ENCODE measurements around the gene LRRC7. TPM values are rescaled to one million over a fixed set of nuclear protein-coding genes. Genes with fewer than 3 reads are reported as not detected.

Gene LRRC7
- total RNA-seq, 3 donors from 2014 or later, result not detected

DNA sequence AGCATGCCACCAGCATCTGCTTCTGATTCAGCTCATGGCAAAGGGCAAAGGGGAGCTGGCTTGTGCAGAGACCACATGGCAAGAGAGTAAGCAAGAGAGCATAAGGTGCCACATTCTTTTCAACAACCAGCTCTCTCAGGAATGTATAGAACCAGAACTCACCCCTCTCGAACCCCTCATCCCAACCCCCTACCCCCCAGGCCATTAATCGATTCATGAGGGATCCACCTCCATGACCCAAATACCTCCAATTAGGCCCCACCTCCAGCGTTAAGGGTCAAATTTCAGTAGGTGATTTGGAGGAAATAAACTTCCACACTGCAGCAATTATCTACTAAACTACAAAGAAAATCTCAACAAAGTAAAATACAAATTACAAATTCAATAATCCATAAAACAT, 32.2 kb upstream of the LRRC7 start:
- TF ChIP-seq, protein P1, sequence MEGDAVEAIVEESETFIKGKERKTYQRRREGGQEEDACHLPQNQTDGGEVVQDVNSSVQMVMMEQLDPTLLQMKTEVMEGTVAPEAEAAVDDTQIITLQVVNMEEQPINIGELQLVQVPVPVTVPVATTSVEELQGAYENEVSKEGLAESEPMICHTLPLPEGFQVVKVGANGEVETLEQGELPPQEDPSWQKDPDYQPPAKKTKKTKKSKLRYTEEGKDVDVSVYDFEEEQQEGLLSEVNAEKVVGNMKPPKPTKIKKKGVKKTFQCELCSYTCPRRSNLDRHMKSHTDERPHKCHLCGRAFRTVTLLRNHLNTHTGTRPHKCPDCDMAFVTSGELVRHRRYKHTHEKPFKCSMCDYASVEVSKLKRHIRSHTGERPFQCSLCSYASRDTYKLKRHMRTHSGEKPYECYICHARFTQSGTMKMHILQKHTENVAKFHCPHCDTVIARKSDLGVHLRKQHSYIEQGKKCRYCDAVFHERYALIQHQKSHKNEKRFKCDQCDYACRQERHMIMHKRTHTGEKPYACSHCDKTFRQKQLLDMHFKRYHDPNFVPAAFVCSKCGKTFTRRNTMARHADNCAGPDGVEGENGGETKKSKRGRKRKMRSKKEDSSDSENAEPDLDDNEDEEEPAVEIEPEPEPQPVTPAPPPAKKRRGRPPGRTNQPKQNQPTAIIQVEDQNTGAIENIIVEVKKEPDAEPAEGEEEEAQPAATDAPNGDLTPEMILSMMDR (IDR thresholded peaks at IDR 0.05), result no peak
- TF ChIP-seq POLR2AphosphoS5 (IDR thresholded peaks at IDR 0.05) (no peak), POLR2A (IDR thresholded peaks at IDR 0.05) (no peak)
- H3K27ac ChIP-seq, result no peak overlapping the region
- DNase-seq (ENCODE audit: low spot score in 2 of 2), result no peak
- no peaks in the 10 kb centered on the region for H3K36me3 ChIP-seq
- no peak overlapping the region for H3K4me3 ChIP-seq
- no peaks in the 10 kb centered on the region for H3K4me1 ChIP-seq
- intact Hi-C loops (cut with DNase I; ENCODE audit: low total_unique reads), result no loop called here
- H3K27me3 ChIP-seq, result no peaks in the 10 kb centered on the region
- no peaks in the 10 kb centered on the region for H3K9me3 ChIP-seq

DNA sequence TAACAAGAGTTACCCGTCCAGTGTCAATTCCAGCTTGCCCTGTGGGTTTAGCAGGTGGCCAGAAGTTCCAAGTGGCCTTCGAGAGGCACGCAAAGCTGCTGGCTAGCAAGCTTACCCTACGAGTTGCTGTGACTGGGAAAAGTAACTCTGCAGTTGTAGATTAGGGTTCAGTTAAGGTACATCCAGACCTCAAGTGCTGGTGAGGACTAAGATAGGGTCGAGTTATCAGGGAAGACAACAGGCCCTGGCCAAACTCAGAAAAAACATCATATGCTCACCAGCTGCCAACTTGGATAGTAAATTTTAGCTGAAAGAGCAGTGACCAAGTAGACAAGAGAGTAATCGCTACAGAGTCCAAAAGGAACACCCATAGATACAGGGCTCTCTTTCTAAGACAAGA, 27.7 kb upstream of the LRRC7 start:
- intact Hi-C loops (cut with DNase I; ENCODE audit: low total_unique reads), result no loop called here
- no peak overlapping the region for H3K4me3 ChIP-seq
- no peak for DNase-seq (ENCODE audit: low spot score in 2 of 2)
- no peak for TF ChIP-seq POLR2A (IDR thresholded peaks at IDR 0.05)
- TF ChIP-seq, protein P1 (IDR thresholded peaks at IDR 0.05), result no peak
- no peak for TF ChIP-seq POLR2AphosphoS5 (IDR thresholded peaks at IDR 0.05)
- H3K36me3 ChIP-seq, result no peaks in the 10 kb centered on the region
- H3K9me3 ChIP-seq, result no peaks in the 10 kb centered on the region
- H3K27me3 ChIP-seq, result no peaks in the 10 kb centered on the region
- H3K4me1 ChIP-seq, result no peaks in the 10 kb centered on the region
- H3K27ac ChIP-seq, result no peak overlapping the region

DNA sequence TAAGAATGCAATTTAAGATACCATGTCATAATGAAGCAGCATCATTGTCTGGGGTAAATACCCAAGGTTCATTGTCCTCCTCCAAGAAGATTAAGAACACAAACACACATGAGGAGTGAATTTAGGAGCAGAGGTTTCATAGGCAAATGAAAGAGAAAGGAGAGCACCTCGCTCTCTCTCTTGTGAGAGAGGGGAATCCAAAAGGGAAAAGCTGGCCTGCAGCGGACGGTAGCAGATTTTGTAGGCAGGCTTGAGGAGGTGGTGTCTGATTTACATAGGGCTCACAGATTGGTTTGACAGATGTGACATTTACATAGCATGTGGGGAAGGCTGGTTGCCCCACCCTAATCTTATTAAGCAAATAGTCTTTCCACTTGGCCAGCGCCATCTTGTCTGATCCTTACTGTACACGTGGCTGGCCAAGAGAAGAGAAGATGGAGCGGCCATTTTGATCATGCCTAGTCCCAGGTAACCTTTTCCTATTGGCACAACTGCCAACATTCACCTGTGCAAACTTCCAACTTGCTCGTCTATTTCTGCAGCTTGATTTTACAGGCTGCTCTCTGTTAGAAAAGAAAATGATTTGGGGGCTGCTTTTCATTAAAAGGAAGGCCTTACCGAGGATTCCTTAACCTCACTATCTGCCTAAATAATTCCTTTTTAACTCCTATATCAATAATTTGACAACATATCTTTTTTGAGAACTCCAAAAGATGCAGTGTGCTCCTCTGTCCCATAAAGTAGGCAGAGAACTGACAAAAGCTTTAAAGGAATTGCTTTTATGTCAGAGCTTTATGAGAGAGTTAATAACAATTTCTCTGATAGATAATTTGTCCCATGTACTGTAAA, 16.0 kb upstream of the LRRC7 start:
- no peaks in the 10 kb centered on the region for H3K36me3 ChIP-seq
- H3K4me3 ChIP-seq, result no peak overlapping the region
- no peak overlapping the region for H3K27ac ChIP-seq
- no peaks in the 10 kb centered on the region for H3K4me1 ChIP-seq
- no peaks in the 10 kb centered on the region for H3K27me3 ChIP-seq
- no peaks in the 10 kb centered on the region for H3K9me3 ChIP-seq
- TF ChIP-seq POLR2A (IDR thresholded peaks at IDR 0.05) (no peak), POLR2AphosphoS5 (IDR thresholded peaks at IDR 0.05) (no peak)
- TF ChIP-seq, protein P1 (IDR thresholded peaks at IDR 0.05), result no peak
- DNase-seq (ENCODE audit: low spot score in 2 of 2), result no peak
- intact Hi-C loops (cut with DNase I; ENCODE audit: low total_unique reads), result loop anchor here (5.0 kb wide), 1 partner anchor 724 kb away; no protein-coding TSS in a partner anchor

DNA sequence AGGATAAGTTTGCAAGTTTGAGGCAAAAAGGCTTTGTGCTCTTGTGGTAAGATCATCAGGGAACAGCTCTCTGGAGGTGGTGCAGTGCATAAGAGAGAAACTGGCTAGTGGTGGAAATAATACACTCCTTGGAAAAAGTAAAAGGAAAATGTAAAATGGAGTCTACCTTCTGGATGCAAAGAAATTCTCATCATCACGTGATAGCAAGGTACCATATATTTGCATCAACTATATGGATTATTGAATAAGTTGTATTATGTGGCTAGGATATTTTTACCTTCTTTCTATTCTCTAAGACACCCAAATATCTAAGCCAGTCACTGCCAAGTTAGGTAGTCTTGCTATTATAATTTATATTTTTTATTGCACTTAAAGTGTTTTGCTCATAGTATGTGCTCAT, 14.0 kb upstream of the LRRC7 start:
- Histone ChIP-seq H3K27ac (no peak overlapping the region), H3K4me1 (no peaks in the 10 kb centered on the region), H3K36me3 (no peaks in the 10 kb centered on the region), H3K4me3 (no peak overlapping the region), H3K27me3 (no peaks in the 10 kb centered on the region), H3K9me3 (no peaks in the 10 kb centered on the region)
- TF ChIP-seq POLR2A (IDR thresholded peaks at IDR 0.05) (no peak), POLR2AphosphoS5 (IDR thresholded peaks at IDR 0.05) (no peak)
- TF ChIP-seq, protein P1 (IDR thresholded peaks at IDR 0.05), result no peak
- intact Hi-C loops (cut with DNase I; ENCODE audit: low total_unique reads), result loop anchor here (5.0 kb wide), 1 partner anchor 726 kb away; no protein-coding TSS in a partner anchor
- no peak for DNase-seq (ENCODE audit: low spot score in 2 of 2)

DNA sequence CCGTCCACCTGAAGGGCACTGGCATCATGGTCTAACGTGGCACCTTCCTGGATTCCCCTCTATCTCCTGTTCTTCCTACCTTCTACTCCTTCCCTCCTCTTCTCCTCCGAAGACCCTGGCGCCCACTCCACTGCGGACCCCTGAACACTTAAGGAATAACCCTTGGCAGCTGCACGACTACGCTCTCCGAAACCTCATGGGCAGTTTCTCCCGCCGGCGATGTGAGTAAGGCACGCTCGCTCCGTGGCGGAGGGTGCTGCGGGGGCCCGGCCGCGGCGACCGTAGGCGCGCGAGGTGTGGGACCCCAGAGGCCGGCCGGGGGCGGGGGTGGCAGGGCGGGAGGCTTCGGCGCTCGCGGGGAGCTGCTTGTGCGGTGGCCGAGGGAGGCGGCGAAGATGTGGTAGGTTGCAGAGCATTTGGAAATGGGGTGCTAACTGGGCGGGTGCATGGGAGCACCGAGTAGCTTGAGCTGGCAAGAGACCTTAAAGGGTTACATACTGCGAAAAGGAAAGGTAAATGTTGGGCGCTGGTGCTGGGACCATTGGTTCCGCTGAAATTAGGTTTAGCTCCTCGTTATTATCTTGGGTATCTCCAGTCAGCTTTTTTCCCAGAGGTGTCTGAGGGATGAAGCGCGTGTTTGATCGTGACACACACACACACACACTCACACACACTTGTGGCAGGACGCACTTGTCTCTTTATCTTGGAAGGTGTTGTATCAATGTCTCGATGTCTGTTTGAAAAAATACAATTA, 876 bp downstream of the LRRC7 start:
- intact Hi-C loops (cut with DNase I; ENCODE audit: low total_unique reads), result no loop called here
- TF ChIP-seq POLR2AphosphoS5 (IDR thresholded peaks at IDR 0.05) (no peak), POLR2A (IDR thresholded peaks at IDR 0.05) (no peak)
- TF ChIP-seq, protein P1 (IDR thresholded peaks at IDR 0.05), result no peak
- DNase-seq (ENCODE audit: low spot score in 2 of 2), result no peak
- Histone ChIP-seq H3K9me3 (no peaks in the 10 kb centered on the region), H3K4me3 (peak overlapping the region; percentile 42 to 64 (median 50)), H3K27me3 (peaks cover 0 to 17% of the 10 kb centered on the region in 2 donors), H3K4me1 (no peaks in the 10 kb centered on the region), H3K36me3 (no peaks in the 10 kb centered on the region), H3K27ac (no peak overlapping the region)

Measured in breast epithelium (tissue), 4 donors.